ENCODE measurements around the gene EXOC6.
A peak's percentile ranks its signal among the peaks of the same experiment; 100 is the strongest.
"Not testable (repeated sequence)": the region's sequence is repeated elsewhere in the genome, so short reads cannot be mapped to it uniquely, and the experiment has no call there.

EXOC6 gene

GRCh38 chr10:92938841-92939240 is 90.5 kb downstream of the EXOC6 start:
- DNase-seq (ENCODE audit: low read depth in 2 of 2) = no peak

GRCh38 chr10:92942226-92942625 is 93.9 kb downstream of the EXOC6 start:
- no peak for DNase-seq (ENCODE audit: low read depth in 2 of 2)

- DNase-seq (ENCODE audit: low read depth in 2 of 2) = no peak
Observed at GRCh38 chr10:92946491-92946890, 98.2 kb downstream of the EXOC6 start.

GRCh38 chr10:92952573-92952972 is 104.3 kb downstream of the EXOC6 start:
- DNase-seq (ENCODE audit: low read depth in 2 of 2) = not testable (repeated sequence)

- DNase-seq (ENCODE audit: low read depth in 2 of 2) = no peak
Observed at GRCh38 chr10:92957223-92958010, 109.1 kb downstream of the EXOC6 start.

GRCh38 chr10:92961638-92962037 is 113.3 kb downstream of the EXOC6 start:
- no peak for DNase-seq (ENCODE audit: low read depth in 2 of 2)

GRCh38 chr10:92965314-92965713 is 117.0 kb downstream of the EXOC6 start:
- DNase-seq (ENCODE audit: low read depth in 2 of 2) = peak; percentile 28 to 34

GRCh38 chr10:92967641-92968040 is 119.3 kb downstream of the EXOC6 start:
- DNase-seq (ENCODE audit: low read depth in 2 of 2) = no peak

GRCh38 chr10:92969151-92969550 is 120.8 kb downstream of the EXOC6 start:
- no peak for DNase-seq (ENCODE audit: low read depth in 2 of 2)

- peak; percentile 71 to 80 for DNase-seq (ENCODE audit: low read depth in 2 of 2)
Observed at GRCh38 chr10:92970301-92971070, 122.2 kb downstream of the EXOC6 start.

- DNase-seq (ENCODE audit: low read depth in 2 of 2) = peak; percentile 38 to 39
Observed at GRCh38 chr10:92972066-92972870, 123.9 kb downstream of the EXOC6 start.

- no peak for DNase-seq (ENCODE audit: low read depth in 2 of 2)
Observed at GRCh38 chr10:92972886-92973285, 124.6 kb downstream of the EXOC6 start.

GRCh38 chr10:92976278-92976677 is 128.0 kb downstream of the EXOC6 start:
- DNase-seq (ENCODE audit: low read depth in 2 of 2) = not testable (repeated sequence)

GRCh38 chr10:92989250-92989649 is 140.9 kb downstream of the EXOC6 start:
- no peak for DNase-seq (ENCODE audit: low read depth in 2 of 2)

- DNase-seq (ENCODE audit: low read depth in 2 of 2) = no peak
Observed at GRCh38 chr10:92990615-92991014, 142.3 kb downstream of the EXOC6 start.

- DNase-seq (ENCODE audit: low read depth in 2 of 2) = no peak
Observed at GRCh38 chr10:92991513-92991912, 143.2 kb downstream of the EXOC6 start.

- no peak for DNase-seq (ENCODE audit: low read depth in 2 of 2)
Observed at GRCh38 chr10:92993699-92994272, 145.5 kb downstream of the EXOC6 start.

- DNase-seq (ENCODE audit: low read depth in 2 of 2) = no peak
Observed at GRCh38 chr10:92995509-92995908, 147.2 kb downstream of the EXOC6 start.

- no peak for DNase-seq (ENCODE audit: low read depth in 2 of 2)
Observed at GRCh38 chr10:92997620-92998019, 149.3 kb downstream of the EXOC6 start.

GRCh38 chr10:92999191-92999590 is 150.9 kb downstream of the EXOC6 start:
- DNase-seq (ENCODE audit: low read depth in 2 of 2) = no peak

- DNase-seq (ENCODE audit: low read depth in 2 of 2) = peak; percentile 32 to 34
Observed at GRCh38 chr10:93006435-93007039, 158.2 kb downstream of the EXOC6 start.

Measured in fibroblast of skin of left quadriceps (primary cell).